Measurements from ENCODE around the gene ADAMTS10. TPM values are rescaled to one million over a fixed set of nuclear protein-coding genes. Genes with fewer than 3 reads are reported as not detected.

ADAMTS10 gene
- total RNA-seq, 3 donors from 2014 or later (not counting 1 experiment from before 2014, with no cell fraction given) = 159 to 286 (median 203) TPM

GRCh38 chr19:8614455-8614854, 3.9 kb upstream of the ADAMTS10 start:
- 98% methylated on average over 2 of the region's 2 CpGs for WGBS (ENCODE audit: insufficient coverage)
- no peaks in the 10 kb centered on the region for H3K36me3 ChIP-seq (ENCODE audit: control insufficient read depth, insufficient read depth, low read length)
- DNase-seq (no peak), ATAC-seq (no peak)
- Mint-ChIP-seq H3K4me3 (no peak overlapping the region), H3K27ac (no peak overlapping the region), H3K36me3 (no peaks in the 10 kb centered on the region), H3K9me3 (no peaks in the 10 kb centered on the region), H3K4me1 (peaks cover 35 to 49% of the 10 kb centered on the region in 2 donors), H3K27me3 (ENCODE audit: low read depth in 2 of 2) (peaks cover 0 to 2% of the 10 kb centered on the region in 2 donors)
- intact Hi-C loops (cut with micrococcal nuclease) = no loop called here
- H3K27me3 ChIP-seq (ENCODE audit: control insufficient read depth, insufficient read depth, low read length) = no peaks in the 10 kb centered on the region
- no peak overlapping the region for H3K27ac ChIP-seq (ENCODE audit: low read length)
- H3K9me3 ChIP-seq (ENCODE audit: control insufficient read depth, insufficient read depth, low read length) = no peaks in the 10 kb centered on the region
- peaks cover 46% of the 10 kb centered on the region for H3K4me1 ChIP-seq (ENCODE audit: control insufficient read depth, insufficient read depth, low read length)
- H3K4me3 ChIP-seq (ENCODE audit: low read length) = no peak overlapping the region
- no peak for TF ChIP-seq CTCF (IDR thresholded peaks at IDR 0.05)

- Mint-ChIP-seq H3K27ac (peak overlapping the region; percentile 85 to 92), H3K9me3 (no peaks in the 10 kb centered on the region), H3K27me3 (ENCODE audit: low read depth in 2 of 2) (peaks cover 0 to 2% of the 10 kb centered on the region in 2 donors), H3K4me1 (peaks cover 48 to 64% of the 10 kb centered on the region in 2 donors), H3K36me3 (no peaks in the 10 kb centered on the region), H3K4me3 (peak overlapping the region; percentile 82)
- Histone ChIP-seq H3K36me3 (ENCODE audit: control insufficient read depth, insufficient read depth, low read length) (no peaks in the 10 kb centered on the region), H3K4me1 (ENCODE audit: control insufficient read depth, insufficient read depth, low read length) (peaks cover 59% of the 10 kb centered on the region), H3K9me3 (ENCODE audit: control insufficient read depth, insufficient read depth, low read length) (no peaks in the 10 kb centered on the region), H3K27ac (ENCODE audit: low read length) (peak overlapping the region; percentile 38), H3K27me3 (ENCODE audit: control insufficient read depth, insufficient read depth, low read length) (no peaks in the 10 kb centered on the region), H3K4me3 (ENCODE audit: low read length) (no peak overlapping the region)
- ATAC-seq (peak; percentile 34 to 62 (median 58)), DNase-seq (peak in 1 of 2 donors; percentile 62)
- TF ChIP-seq CTCF (IDR thresholded peaks at IDR 0.05) = no peak
- WGBS (ENCODE audit: insufficient coverage) = 52% methylated on average over 3 of the region's 5 CpGs
- intact Hi-C loops (cut with micrococcal nuclease) = no loop called here
These were observed 2.3 kb upstream of the ADAMTS10 start for GRCh38 chr19:8612807-8613171.

GRCh38 chr19:8611877-8612806, 1.6 kb upstream of the ADAMTS10 start:
- ATAC-seq (peak in 1 of 3 donors; percentile 4), DNase-seq (peak in 1 of 2 donors; percentile 48)
- intact Hi-C loops (cut with micrococcal nuclease) = no loop called here
- TF ChIP-seq CTCF (IDR thresholded peaks at IDR 0.05) = no peak
- Histone ChIP-seq H3K27ac (ENCODE audit: low read length) (peak overlapping the region; percentile 56), H3K36me3 (ENCODE audit: control insufficient read depth, insufficient read depth, low read length) (no peaks in the 10 kb centered on the region), H3K9me3 (ENCODE audit: control insufficient read depth, insufficient read depth, low read length) (no peaks in the 10 kb centered on the region), H3K4me1 (ENCODE audit: control insufficient read depth, insufficient read depth, low read length) (peaks cover 59% of the 10 kb centered on the region), H3K4me3 (ENCODE audit: low read length) (no peak overlapping the region), H3K27me3 (ENCODE audit: control insufficient read depth, insufficient read depth, low read length) (no peaks in the 10 kb centered on the region)
- Mint-ChIP-seq H3K27me3 (ENCODE audit: low read depth in 2 of 2) (peaks cover 0 to 2% of the 10 kb centered on the region in 2 donors), H3K9me3 (no peaks in the 10 kb centered on the region), H3K4me1 (peaks cover 50 to 70% of the 10 kb centered on the region in 2 donors), H3K4me3 (peak overlapping the region; percentile 82), H3K36me3 (no peaks in the 10 kb centered on the region), H3K27ac (peak overlapping the region; percentile 85 to 92)
- WGBS (ENCODE audit: insufficient coverage) = 70% methylated on average over 11 of the region's 12 CpGs

All from natural killer cell (primary cell).